GDM1 (cell line): ENCODE measurements around the gene ELK3.

Experiments used
- DNase-seq: peaks from one replicate; lab custom pipeline; 2025; lab: John Stamatoyannopoulos, UW

ELK3 gene

GRCh38 chr12:96189781-96190180 is 4.4 kb upstream of the ELK3 start:
- no peak for DNase-seq

- DNase-seq = peak; percentile 13
Measured at GRCh38 chr12:96190413-96191108, 3.6 kb upstream of the ELK3 start.

- no peak for DNase-seq
Measured at GRCh38 chr12:96192926-96193573, 1.1 kb upstream of the ELK3 start.

GRCh38 chr12:96194576-96194889 is 358 bp downstream of the ELK3 start:
- DNase-seq = no peak

GRCh38 chr12:96194971-96195844 is 1.0 kb downstream of the ELK3 start:
- peak; percentile 75 for DNase-seq

- DNase-seq = no peak
Measured at GRCh38 chr12:96195845-96196451, 1.8 kb downstream of the ELK3 start.

- no peak for DNase-seq
Measured at GRCh38 chr12:96196781-96197180, 2.6 kb downstream of the ELK3 start.

GRCh38 chr12:96197503-96198272 is 3.5 kb downstream of the ELK3 start:
- DNase-seq = no peak

- DNase-seq = no peak
Measured at GRCh38 chr12:96198965-96199364, 4.8 kb downstream of the ELK3 start.

- no peak for DNase-seq
Measured at GRCh38 chr12:96199464-96199863, 5.3 kb downstream of the ELK3 start.

- DNase-seq = no peak
Measured at GRCh38 chr12:96201272-96202227, 7.4 kb downstream of the ELK3 start.

- DNase-seq = no peak
Measured at GRCh38 chr12:96204381-96204780, 10.2 kb downstream of the ELK3 start.

GRCh38 chr12:96205908-96206307 is 11.7 kb downstream of the ELK3 start:
- no peak for DNase-seq

GRCh38 chr12:96206936-96207662 is 12.9 kb downstream of the ELK3 start:
- no peak for DNase-seq

- DNase-seq = no peak
Measured at GRCh38 chr12:96208346-96208745, 14.2 kb downstream of the ELK3 start.

- no peak for DNase-seq
Measured at GRCh38 chr12:96208801-96209549, 14.8 kb downstream of the ELK3 start.

GRCh38 chr12:96210376-96211055 is 16.3 kb downstream of the ELK3 start:
- peak; percentile 50 for DNase-seq

GRCh38 chr12:96211988-96212387 is 17.8 kb downstream of the ELK3 start:
- DNase-seq = peak; percentile 85
